ENCODE measurements around the gene ATP7A.

GRCh38 chrX:77875372-77875771 is 35.1 kb upstream of the ATP7A start:
- TF ChIP-seq EZH2 (IDR thresholded peaks at IDR 0.05), result no peak
- TF ChIP-seq POLR2AphosphoS5 (IDR thresholded peaks at IDR 0.05; ENCODE audit: borderline replicate concordance, low read depth, low read length), result no peak
- no peak for TF ChIP-seq FOXP2 (optimal IDR thresholded peaks at IDR 0.05; ENCODE audit: control extremely low read depth, extremely low read length, insufficient read depth)
